ENCODE measurements around the gene MED14.

The MED14 gene

DNA sequence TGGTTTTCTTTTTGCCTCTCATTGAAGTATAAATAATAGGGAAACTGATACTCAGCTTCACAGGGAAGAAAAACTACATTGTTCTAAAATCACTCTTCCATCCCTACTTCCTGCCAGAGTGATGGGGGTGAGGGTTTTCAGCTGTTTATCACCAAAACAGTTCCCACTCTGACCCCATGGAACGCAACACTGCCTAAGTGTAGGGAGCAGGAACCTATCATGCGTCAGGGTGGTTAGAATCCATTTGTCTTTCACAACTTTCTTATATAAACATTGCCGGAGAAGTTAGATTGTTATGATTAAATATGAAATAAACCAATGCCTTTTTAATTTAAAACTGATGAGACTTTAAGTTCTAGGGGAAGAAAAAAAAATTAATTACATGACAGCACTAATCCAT lies 128.0 kb downstream of the MED14 start:
- TF ChIP-seq ZFX (IDR thresholded peaks at IDR 0.05; ENCODE audit: borderline replicate concordance) = no peak
- TF ChIP-seq, protein P1, sequence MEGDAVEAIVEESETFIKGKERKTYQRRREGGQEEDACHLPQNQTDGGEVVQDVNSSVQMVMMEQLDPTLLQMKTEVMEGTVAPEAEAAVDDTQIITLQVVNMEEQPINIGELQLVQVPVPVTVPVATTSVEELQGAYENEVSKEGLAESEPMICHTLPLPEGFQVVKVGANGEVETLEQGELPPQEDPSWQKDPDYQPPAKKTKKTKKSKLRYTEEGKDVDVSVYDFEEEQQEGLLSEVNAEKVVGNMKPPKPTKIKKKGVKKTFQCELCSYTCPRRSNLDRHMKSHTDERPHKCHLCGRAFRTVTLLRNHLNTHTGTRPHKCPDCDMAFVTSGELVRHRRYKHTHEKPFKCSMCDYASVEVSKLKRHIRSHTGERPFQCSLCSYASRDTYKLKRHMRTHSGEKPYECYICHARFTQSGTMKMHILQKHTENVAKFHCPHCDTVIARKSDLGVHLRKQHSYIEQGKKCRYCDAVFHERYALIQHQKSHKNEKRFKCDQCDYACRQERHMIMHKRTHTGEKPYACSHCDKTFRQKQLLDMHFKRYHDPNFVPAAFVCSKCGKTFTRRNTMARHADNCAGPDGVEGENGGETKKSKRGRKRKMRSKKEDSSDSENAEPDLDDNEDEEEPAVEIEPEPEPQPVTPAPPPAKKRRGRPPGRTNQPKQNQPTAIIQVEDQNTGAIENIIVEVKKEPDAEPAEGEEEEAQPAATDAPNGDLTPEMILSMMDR (IDR thresholded peaks at IDR 0.05) = no peak
- no peak overlapping the region for H3K27ac ChIP-seq

DNA sequence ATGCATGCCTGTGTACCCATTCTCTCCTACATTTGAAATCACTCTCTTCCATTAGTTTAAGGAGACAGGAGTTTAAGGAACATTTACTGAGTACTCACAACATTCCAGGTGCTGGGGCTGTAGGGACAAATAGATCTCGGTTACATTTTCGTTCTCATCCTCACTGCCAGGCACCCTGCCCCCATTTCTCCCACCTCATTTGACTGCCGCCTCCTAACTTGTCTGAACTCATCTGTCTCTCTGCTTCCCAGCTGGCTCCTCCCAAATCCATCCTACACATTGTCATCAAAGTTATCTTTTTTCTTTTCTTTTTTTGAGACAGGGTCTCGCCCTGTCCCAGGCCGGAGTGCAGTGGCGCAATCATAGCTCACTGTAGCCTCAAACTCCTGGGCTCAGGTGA lies 131.9 kb downstream of the MED14 start:
- H3K27ac ChIP-seq = no peak overlapping the region
- TF ChIP-seq ZFX (IDR thresholded peaks at IDR 0.05; ENCODE audit: borderline replicate concordance) = no peak
- TF ChIP-seq, protein P1 (IDR thresholded peaks at IDR 0.05) = no peak
